Osteoblast (primary cell): ENCODE results near the gene ZNHIT1. TPM values are rescaled to one million over a fixed set of nuclear protein-coding genes. Genes with fewer than 3 reads are reported as not detected.

ENCODE experiments used
- DNase-seq: peaks from one replicate; pipeline ENCODE4 v3.0.0; 2011; ENCODE audit warnings: low spot score, mixed read lengths; ENCODE audit not compliant: insufficient read length; ENCODE audit errors: missing footprints
- H2AFZ ChIP-seq: 2 replicates; pipeline ENCODE4 v1.6.0; 2011; ENCODE audit warnings: mild to moderate bottlenecking, low read length
- H3K27ac ChIP-seq: 2 replicates; pipeline ENCODE4 v1.5.1; 2011; ENCODE audit warnings: mild to moderate bottlenecking, low read depth, low read length, moderate library complexity
- H3K27me3 ChIP-seq: 2 replicates; pipeline ENCODE4 v1.6.0; 2012; ENCODE audit warnings: mild to moderate bottlenecking, control low read depth, inconsistent platforms, low read length, moderate library complexity; ENCODE audit not compliant: insufficient read depth
- H3K36me3 ChIP-seq: 2 replicates; pipeline ENCODE4 v1.5.1; 2011; ENCODE audit warnings: mild to moderate bottlenecking, low read length, control low read depth, moderate library complexity; ENCODE audit not compliant: insufficient read depth
- H3K4me1 ChIP-seq: 2 replicates; pipeline ENCODE4 v1.5.1; 2011; ENCODE audit warnings: mild to moderate bottlenecking, low read length, control low read depth, moderate library complexity; ENCODE audit not compliant: insufficient read depth
- H3K4me2 ChIP-seq: 2 replicates; pipeline ENCODE4 v1.6.0; 2011; ENCODE audit warnings: mild to moderate bottlenecking, low read length; ENCODE audit not compliant: insufficient read depth
- H3K4me3 ChIP-seq: fragments of 200-600 bp; sonication (generic); 3 replicates; pipeline ENCODE4 v1.5.1; 2012; ENCODE audit warnings: mild to moderate bottlenecking, low read length, inconsistent platforms; ENCODE audit not compliant: insufficient read depth
- H3K79me2 ChIP-seq: 2 replicates; pipeline ENCODE4 v1.6.0; 2012; ENCODE audit warnings: mild to moderate bottlenecking, low read length, control low read depth, inconsistent platforms; ENCODE audit not compliant: insufficient read depth
- H3K9me3 ChIP-seq: 2 replicates; pipeline ENCODE4 v1.5.1; 2011; ENCODE audit warnings: low read depth, low read length, control low read depth
- H4K20me1 ChIP-seq: 2 replicates; pipeline ENCODE4 v1.6.0; 2012; ENCODE audit warnings: mild to moderate bottlenecking, low read length, control low read depth; ENCODE audit not compliant: insufficient read depth
- total RNA-seq: library from RNA; depleted of rRNA; stranded (reverse); fragments of >200 nt; gene quantifications from 2 replicates; pipeline ENCODE4 v1.2.3, GENCODE V29; 2012
- TF ChIP-seq, protein P1 (sequence below): IDR thresholded peaks from 2 replicates; pipeline ENCODE4 v1.5.1; 2011; ENCODE audit warnings: mild to moderate bottlenecking, low read depth, low read length, moderate library complexity; ENCODE audit errors: extremely low read depth

Gene ZNHIT1
- total RNA-seq, 1 donor, result 64.4 TPM

DNA sequence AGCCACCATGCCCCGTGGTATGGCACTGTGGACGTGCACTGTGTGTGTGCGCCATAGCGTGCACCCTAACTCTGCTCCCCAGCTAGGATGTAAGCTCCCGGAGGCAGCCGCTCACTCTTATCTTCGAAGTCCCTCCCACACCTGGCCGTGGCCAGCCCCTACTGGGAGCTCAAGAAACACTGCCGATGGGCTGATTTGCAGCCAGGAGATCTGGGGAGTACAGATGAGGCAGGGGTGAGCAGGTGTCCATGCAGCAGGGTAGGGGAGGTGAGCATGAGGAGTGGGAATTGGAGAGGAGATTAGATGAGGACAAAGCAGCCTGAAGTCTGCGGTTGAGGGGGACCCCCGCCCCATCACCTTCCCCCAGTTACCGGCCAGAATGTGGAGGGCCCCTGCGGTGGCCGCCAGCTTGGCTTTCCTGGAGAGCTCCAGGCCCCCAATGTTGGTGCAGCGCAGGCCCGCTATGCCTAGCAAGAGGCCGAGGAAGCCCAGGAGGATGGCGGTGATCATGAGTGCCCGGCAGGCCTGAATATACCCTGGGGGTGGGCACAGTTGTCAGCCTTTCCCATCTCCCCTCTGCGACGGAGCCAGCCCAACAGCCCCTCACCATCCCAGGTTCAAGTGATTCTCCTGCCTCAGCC, 16.1 kb downstream of the ZNHIT1 start:
- Histone ChIP-seq H2AFZ (no peak overlapping the region), H3K79me2 (no peaks in the 10 kb centered on the region), H3K4me1 (no peaks in the 10 kb centered on the region), H4K20me1 (peaks cover 7% of the 10 kb centered on the region), H3K4me2 (no peak overlapping the region), H3K36me3 (peaks cover 4% of the 10 kb centered on the region), H3K9me3 (no peaks in the 10 kb centered on the region), H3K27me3 (no peaks in the 10 kb centered on the region), H3K27ac (no peak overlapping the region), H3K4me3 (no peak overlapping the region)
- DNase-seq, result peak; percentile 57
- TF ChIP-seq, protein P1, sequence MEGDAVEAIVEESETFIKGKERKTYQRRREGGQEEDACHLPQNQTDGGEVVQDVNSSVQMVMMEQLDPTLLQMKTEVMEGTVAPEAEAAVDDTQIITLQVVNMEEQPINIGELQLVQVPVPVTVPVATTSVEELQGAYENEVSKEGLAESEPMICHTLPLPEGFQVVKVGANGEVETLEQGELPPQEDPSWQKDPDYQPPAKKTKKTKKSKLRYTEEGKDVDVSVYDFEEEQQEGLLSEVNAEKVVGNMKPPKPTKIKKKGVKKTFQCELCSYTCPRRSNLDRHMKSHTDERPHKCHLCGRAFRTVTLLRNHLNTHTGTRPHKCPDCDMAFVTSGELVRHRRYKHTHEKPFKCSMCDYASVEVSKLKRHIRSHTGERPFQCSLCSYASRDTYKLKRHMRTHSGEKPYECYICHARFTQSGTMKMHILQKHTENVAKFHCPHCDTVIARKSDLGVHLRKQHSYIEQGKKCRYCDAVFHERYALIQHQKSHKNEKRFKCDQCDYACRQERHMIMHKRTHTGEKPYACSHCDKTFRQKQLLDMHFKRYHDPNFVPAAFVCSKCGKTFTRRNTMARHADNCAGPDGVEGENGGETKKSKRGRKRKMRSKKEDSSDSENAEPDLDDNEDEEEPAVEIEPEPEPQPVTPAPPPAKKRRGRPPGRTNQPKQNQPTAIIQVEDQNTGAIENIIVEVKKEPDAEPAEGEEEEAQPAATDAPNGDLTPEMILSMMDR, result no peak

DNA sequence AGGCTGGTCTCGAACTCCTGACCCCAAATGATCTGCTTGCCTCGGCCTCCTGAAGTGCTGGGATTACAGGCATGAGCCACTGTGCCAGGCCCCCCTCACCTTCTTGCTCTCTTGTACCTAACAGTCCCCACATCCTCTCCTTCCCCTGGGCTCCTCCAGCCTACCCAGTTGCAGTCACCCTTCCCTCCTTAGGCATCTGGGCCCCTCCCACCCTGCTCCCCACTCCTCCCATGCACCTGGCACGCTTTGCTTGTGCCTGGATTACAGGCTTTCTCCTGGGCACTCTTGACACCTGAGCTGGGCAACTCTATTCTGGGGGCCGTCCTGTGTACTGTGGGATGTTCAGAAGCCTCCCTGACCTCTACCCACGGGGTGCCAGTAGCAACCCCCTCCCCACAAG, 16.7 kb downstream of the ZNHIT1 start:
- H3K36me3 ChIP-seq, result peaks cover 8% of the 10 kb centered on the region
- H3K79me2 ChIP-seq, result no peaks in the 10 kb centered on the region
- no peaks in the 10 kb centered on the region for H3K27me3 ChIP-seq
- H3K4me2 ChIP-seq, result no peak overlapping the region
- peak; percentile 78 for DNase-seq
- no peak overlapping the region for H2AFZ ChIP-seq
- no peaks in the 10 kb centered on the region for H3K9me3 ChIP-seq
- no peak overlapping the region for H3K4me3 ChIP-seq
- no peaks in the 10 kb centered on the region for H3K4me1 ChIP-seq
- no peak overlapping the region for H3K27ac ChIP-seq
- peaks cover 7% of the 10 kb centered on the region for H4K20me1 ChIP-seq
- TF ChIP-seq, protein P1, result no peak

DNA sequence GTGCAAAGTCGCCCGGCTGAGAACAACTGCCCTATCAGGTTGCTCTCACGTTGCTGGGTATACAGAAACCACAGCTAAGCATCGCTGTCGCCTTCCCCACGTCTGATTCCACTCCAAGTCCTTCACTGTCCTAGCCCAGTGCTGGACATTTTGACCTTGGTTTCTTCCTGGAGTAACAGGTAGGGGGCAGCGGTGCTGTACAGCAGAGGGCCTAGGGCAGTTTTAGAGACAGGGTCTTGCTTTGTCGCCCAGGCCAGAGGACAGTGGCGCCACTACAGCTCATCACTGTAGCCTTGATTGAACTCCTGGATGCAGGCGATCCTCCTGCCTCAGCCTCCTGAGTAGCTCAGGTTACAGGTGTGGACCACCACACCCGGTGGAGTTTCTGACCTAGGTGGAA, 17.1 kb downstream of the ZNHIT1 start:
- H3K4me1 ChIP-seq, result no peaks in the 10 kb centered on the region
- no peak overlapping the region for H3K27ac ChIP-seq
- H2AFZ ChIP-seq, result no peak overlapping the region
- peaks cover 7% of the 10 kb centered on the region for H4K20me1 ChIP-seq
- no peaks in the 10 kb centered on the region for H3K27me3 ChIP-seq
- H3K4me2 ChIP-seq, result no peak overlapping the region
- H3K79me2 ChIP-seq, result no peaks in the 10 kb centered on the region
- H3K36me3 ChIP-seq, result peaks cover 10% of the 10 kb centered on the region
- DNase-seq, result peak; percentile 68
- no peak overlapping the region for H3K4me3 ChIP-seq
- H3K9me3 ChIP-seq, result no peaks in the 10 kb centered on the region
- TF ChIP-seq, protein P1, result peak; percentile 28

DNA sequence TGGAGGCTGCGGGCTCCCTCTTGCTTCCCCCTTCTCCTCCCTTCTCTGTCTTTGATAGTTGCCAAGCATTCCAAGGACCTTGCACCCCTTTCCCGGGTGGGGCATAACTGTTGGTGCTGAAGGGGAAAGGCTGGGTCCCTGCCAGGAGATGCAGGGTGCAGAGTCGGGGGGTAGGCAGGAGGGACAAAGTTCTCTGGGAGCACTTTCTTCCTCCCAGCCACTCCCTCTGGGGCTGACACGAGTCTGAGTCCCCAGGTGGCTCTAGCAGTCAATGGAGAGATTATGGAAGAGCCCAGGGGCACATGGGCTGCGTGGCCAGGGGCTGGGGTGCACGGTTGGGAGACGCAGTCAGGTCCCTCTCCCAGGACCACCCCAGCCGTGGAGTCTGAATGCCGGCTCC, 17.6 kb downstream of the ZNHIT1 start:
- DNase-seq, result peak; percentile 79
- TF ChIP-seq, protein P1, result no peak

More for the DNA sequence above, 17.6 kb downstream of the ZNHIT1 start:
- H4K20me1 ChIP-seq, result peaks cover 7% of the 10 kb centered on the region
- H3K4me1 ChIP-seq, result no peaks in the 10 kb centered on the region
- no peak overlapping the region for H3K4me2 ChIP-seq
- H3K36me3 ChIP-seq, result peaks cover 10% of the 10 kb centered on the region
- H3K27ac ChIP-seq, result no peak overlapping the region
- H3K79me2 ChIP-seq, result peaks cover under 1% of the 10 kb centered on the region
- H3K9me3 ChIP-seq, result no peaks in the 10 kb centered on the region
- no peak overlapping the region for H2AFZ ChIP-seq
- no peaks in the 10 kb centered on the region for H3K27me3 ChIP-seq
- H3K4me3 ChIP-seq, result no peak overlapping the region
